Stimulated activated CD8-positive, alpha-beta memory T cell treated with anti-CD3 and anti-CD28 coated beads, Interleukin-2, amount 100 ng/mL, for 1 hour (primary cell): ENCODE data around the gene RNF32.

ENCODE experiments used
- DNase-seq, 2 donors: peaks; one replicate each; pipeline ENCODE4 v3.0.0-alpha.2; 2020; ENCODE audit warnings: low read depth in 2 of 2

Gene RNF32

GRCh38 chr7:156640257-156640948 is at the start of gene RNF32:
RNF32 (plus strand) TSS chr7:156640774; CDS start chr7:156643878, 3,104 bp downstream.
- DNase-seq = peak; percentile 89 to 98

- DNase-seq = no peak
Measured at GRCh38 chr7:156592155-156592884, 48.3 kb upstream of the RNF32 start.

- no peak for DNase-seq
Measured at GRCh38 chr7:156594283-156595080, 46.1 kb upstream of the RNF32 start.

- no peak for DNase-seq
Measured at GRCh38 chr7:156600496-156600895, 40.1 kb upstream of the RNF32 start.

GRCh38 chr7:156602283-156602682 is 38.3 kb upstream of the RNF32 start:
- DNase-seq = no peak

- no peak for DNase-seq
Measured at GRCh38 chr7:156603011-156603410, 37.6 kb upstream of the RNF32 start.

- DNase-seq = no peak
Measured at GRCh38 chr7:156603629-156604028, 36.9 kb upstream of the RNF32 start.

- no peak for DNase-seq
Measured at GRCh38 chr7:156604311-156604710, 36.3 kb upstream of the RNF32 start.

- no peak for DNase-seq
Measured at GRCh38 chr7:156604836-156605695, 35.5 kb upstream of the RNF32 start.

- no peak for DNase-seq
Measured at GRCh38 chr7:156606135-156606534, 34.4 kb upstream of the RNF32 start.

GRCh38 chr7:156606691-156607331 is 33.8 kb upstream of the RNF32 start:
- DNase-seq = no peak

GRCh38 chr7:156607332-156608172 is 33.0 kb upstream of the RNF32 start:
- DNase-seq = no peak

GRCh38 chr7:156608173-156608478 is 32.4 kb upstream of the RNF32 start:
- DNase-seq = no peak

- no peak for DNase-seq
Measured at GRCh38 chr7:156609010-156609877, 31.3 kb upstream of the RNF32 start.

- no peak for DNase-seq
Measured at GRCh38 chr7:156610130-156610529, 30.4 kb upstream of the RNF32 start.

GRCh38 chr7:156610601-156611000 is 30.0 kb upstream of the RNF32 start:
- DNase-seq = no peak

GRCh38 chr7:156611014-156612010 is 29.3 kb upstream of the RNF32 start:
- DNase-seq = no peak

- DNase-seq = peak; percentile 38 to 51
Measured at GRCh38 chr7:156612930-156613329, 27.6 kb upstream of the RNF32 start.
